Esophagus mucosa (tissue), 1 donor: ENCODE data around the gene MRPS15. TPM values are rescaled to one million over a fixed set of nuclear protein-coding genes. Genes with fewer than 3 reads are reported as not detected.
"Not testable (repeated sequence)": the region's sequence is repeated elsewhere in the genome, so short reads cannot be mapped to it uniquely, and the experiment has no call there.

Source experiments
- ATAC-seq: fragments of 200-7000 bp; cut with Tn5 transposase; one replicate; pipeline ENCODE4 v1.9.1; 2020
- total RNA-seq: library from RNA; stranded (reverse); gene quantifications from one replicate; pipeline ENCODE4 v1.2.4, GENCODE V29; 2023
- donor health status: DM: yes; HTN: yes; CAD: no.

Gene MRPS15
- total RNA-seq, result 89.4 TPM

DNA sequence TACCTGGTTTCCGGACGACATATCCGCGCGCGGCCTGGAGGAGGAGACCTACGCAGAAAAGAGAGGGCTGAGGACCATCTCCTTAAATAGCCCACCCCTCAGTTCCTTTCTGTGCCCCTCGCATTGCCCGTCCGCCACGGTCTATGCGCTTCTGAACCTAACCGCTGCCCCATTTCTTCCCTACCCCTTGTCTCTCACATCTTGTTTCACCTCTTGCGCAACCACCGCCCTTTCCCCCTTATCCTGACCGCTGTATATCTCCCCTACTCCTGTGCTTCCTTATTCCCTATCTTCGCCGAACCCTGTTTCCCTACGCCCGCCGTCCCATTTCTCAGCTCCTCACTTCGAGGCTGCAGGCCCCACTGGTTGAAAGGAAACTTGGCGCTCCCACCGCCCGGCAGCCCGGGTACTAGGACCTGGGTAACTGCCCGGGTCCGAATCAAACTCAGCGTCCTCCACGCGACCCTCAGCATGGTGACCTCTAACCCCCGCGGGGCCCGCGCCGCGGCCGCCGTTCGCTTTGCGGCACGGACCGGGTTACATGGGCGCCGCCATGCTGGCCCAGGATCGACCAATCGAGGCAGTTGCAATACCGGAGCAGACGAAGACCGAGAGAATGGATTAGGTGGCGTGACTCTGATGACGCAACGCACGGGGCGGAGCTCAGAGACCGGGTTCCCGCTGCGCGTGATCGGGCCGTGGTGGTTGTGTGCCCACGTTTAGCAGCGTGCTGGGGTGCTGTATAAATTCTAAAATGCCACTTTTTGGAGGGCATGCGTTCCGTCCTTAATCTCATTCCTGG is at the start of gene MRPS15:
MRPS15 (minus strand) TSS at position 582 of the 802 bp plus-strand sequence; CDS start at position 473, 109 bp downstream.
- peak; percentile 94 for ATAC-seq

DNA sequence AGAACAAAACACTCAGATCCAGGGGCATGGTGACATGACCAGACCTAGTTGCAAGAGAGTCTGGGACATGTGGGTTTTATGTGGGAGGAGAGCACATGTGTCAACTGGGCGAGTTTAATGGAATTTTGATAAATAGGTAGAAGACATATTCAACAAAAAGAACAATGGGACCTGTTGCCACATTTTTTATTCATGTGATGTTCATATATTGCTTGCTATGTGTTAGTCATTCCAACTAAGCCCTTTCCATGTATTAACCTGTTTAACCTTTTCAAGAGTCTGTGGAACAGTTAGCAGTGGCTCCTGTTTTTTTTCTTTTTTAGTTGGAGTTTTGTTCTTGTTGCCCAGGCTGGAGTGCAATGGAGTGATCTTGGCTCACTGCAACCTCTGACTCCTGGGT is 48.7 kb upstream of the MRPS15 start:
- peak; percentile 78 for ATAC-seq

- peak; percentile 84 for ATAC-seq
These were observed 47.9 kb upstream of the MRPS15 start for GRCh38 chr1:36511804-36512798.

DNA sequence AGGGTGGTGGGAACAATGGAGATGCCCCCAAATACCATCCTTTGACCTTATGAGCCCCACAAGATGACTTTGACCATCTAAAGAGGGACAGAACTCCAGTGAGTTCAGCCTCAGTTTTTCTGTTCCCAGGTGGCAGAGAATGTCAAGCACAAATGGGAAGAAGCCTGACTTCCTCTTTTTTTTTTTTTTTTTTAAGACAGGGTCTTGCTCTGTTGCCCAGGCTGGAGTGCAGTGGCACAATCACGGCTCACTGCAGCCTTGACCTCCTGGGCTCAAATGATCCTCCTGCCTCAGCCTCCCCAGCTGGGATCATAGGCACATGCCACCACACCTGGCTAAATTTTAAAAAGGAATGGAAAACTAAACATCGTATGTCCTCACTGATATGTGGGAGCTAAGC is 47.0 kb upstream of the MRPS15 start:
- not testable (repeated sequence) for ATAC-seq

DNA sequence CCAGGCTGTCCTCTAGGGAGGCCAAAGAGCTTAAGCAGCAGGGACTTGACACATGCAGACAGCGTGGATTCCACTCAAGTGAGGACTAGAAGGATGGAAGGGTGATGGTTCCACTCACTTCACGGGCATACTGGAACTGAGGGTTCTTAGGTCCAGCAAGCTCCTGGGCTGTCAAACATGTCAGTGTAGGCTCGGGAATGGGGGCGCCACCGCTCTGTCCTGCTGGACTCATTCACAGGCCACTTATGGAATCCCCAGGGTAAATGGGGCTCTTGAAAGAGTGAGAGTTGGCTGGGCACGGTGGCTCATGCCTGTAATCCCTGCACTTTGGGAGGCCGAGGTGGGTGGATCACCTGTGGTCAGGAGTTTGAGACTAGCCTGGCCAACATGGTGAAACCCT is 46.2 kb upstream of the MRPS15 start:
- no peak for ATAC-seq

- ATAC-seq, result no peak
These were observed 44.1 kb upstream of the MRPS15 start for GRCh38 chr1:36508257-36508656.

GRCh38 chr1:36506276-36506920 is 42.2 kb upstream of the MRPS15 start:
- ATAC-seq, result no peak

GRCh38 chr1:36503733-36504132 is 39.5 kb upstream of the MRPS15 start:
- ATAC-seq, result no peak

- no peak for ATAC-seq
These were observed 39.0 kb upstream of the MRPS15 start for GRCh38 chr1:36503159-36503558.

GRCh38 chr1:36502616-36503015 is 38.4 kb upstream of the MRPS15 start:
- no peak for ATAC-seq

DNA sequence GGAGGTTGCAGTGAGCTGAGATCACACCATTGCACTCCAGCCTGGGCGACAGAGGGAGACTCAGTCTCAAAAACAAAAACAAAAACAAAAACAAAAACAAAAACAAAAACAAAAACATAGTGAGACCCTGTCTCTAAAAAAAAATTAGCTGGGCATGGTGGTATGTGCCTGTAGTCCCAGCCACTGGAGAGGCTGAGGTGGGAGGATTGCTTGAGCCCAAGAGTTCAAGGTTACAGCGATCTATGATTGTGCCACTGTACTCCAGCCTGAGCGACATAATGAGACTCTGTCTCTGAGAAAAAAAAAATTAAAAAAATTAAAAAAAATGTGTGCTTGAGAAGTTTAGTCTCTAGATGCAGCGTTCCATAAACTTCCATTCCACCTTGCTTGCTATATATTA is 37.7 kb upstream of the MRPS15 start:
- not testable (repeated sequence) for ATAC-seq

- no peak for ATAC-seq
These were observed 33.0 kb upstream of the MRPS15 start for GRCh38 chr1:36497207-36497606.

- ATAC-seq, result no peak
These were observed 30.8 kb upstream of the MRPS15 start for GRCh38 chr1:36494971-36495370.

- ATAC-seq, result no peak
These were observed 29.3 kb upstream of the MRPS15 start for GRCh38 chr1:36493524-36493923.

GRCh38 chr1:36492491-36492890 is 28.3 kb upstream of the MRPS15 start:
- no peak for ATAC-seq

DNA sequence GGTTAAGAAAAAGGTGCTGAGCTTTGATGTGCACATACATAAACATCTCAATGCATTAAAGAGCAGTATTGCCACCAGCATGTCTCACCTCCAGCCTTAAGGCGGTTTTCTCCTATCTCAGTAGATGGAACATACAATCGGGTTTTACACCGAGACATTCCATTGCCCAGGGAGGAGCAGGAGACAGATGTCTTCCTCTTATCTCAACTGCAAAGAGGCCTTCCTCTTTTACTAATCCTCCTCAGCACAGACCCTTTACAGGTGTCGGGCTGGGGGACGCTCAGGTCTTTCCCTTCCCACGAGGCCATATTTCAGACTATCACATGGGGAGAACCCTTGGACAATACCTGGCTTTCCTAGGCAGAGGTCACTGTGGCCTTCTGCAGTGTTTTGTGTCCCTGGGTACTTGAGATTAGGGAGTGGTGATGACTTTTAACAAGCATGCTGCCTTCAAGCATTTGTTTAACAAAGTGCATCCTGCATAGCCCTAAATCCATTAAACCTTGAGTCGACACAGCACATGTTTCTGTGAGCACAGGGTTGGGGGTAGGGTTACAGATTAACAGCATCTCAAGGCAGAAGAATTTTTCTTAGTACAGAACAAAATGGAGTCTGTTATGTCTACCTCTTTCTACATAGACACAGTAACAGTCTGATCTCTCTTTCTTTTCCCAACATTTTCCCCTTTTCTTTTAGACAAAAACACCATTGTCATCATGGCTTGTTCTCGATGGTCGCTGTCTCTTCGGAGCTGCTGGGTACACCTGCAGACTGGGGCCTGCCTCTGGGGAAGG is 25.3 kb upstream of the MRPS15 start:
- ATAC-seq, result not testable (repeated sequence)

GRCh38 chr1:36487906-36488305 is 23.7 kb upstream of the MRPS15 start:
- no peak for ATAC-seq

- not testable (repeated sequence) for ATAC-seq
These were observed 23.1 kb upstream of the MRPS15 start for GRCh38 chr1:36487336-36487725.

DNA sequence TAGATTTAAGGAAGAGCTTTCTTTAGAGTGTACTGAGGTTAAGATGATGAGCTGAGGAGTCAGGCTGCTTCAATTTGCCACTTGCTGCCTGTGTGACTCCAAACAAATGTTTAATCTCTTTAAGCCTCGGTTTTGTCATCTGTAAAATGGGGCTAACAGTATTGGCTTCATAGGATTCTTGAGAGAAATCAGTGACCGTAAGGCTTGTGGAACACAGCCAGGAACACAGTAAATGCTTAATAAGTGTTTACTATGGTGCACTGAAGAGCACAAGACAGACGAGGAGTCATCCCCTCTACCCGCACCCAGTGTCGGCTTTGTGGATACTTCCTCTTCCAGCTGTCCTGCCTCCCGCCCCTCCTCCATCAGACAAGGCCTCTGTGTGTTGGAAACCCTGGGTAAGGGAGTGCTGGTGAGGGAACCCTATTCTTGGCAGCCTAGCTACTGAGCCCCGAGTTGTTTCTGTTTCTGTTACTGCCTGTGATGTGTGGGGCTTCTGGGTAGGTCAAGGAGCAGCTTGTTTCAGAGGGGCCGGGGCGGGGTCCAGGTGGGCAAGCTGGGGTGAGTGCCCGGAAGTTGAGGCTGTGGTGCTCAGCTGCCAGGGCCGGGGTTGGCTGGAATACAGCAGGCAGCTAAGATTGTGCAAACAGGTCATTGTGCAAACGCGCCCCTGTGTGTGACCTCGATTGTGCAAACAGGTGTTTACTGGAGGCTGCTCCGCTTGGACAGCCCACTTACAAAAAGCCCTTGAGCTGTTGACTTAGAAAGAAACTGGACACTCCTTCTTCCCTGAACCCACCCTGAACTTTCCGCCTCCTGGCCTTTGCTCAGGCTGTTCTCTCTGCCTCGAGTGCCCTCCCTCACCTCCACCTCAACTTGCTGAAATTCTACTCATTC is 22.5 kb upstream of the MRPS15 start:
- peak; percentile 70 for ATAC-seq

DNA sequence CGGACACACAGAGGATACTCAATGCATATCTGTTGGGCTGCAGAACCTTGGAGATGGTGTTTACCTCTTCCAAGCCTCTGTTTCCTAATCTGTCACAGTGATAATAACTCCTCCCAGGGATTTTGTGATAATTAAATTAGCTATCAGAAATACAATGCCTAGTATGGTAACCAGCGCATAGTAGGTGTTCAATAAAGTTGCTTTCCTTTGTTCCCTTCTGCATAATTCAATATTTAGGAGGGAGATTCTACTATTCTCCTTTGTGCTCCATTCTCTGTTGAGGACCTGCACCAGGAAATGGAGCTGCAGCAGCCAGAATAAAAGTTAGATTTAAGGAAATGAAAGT is 21.9 kb upstream of the MRPS15 start:
- ATAC-seq, result no peak

DNA sequence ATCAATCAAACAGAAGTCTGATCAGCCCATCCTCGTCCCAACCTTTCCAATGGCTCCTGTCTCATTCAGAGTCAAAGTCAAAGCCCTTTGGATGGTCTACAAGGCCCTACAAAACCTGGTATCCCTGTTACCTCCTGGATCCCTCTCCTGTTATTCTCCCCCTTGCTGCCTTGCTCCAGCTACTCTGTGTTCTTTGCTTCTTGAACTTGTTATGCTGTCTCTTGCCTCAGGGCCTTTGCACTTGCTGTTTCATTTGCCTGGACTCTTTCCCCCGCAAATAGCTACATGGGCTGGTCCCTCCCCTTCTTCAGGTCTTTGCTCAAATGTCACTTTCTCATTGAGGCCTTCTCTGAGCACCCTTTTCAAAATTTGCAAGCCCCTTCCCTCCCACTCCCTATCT is 19.9 kb upstream of the MRPS15 start:
- ATAC-seq, result no peak
